ENCODE results near the gene GALR2. TPM values are rescaled to one million over a fixed set of nuclear protein-coding genes. Genes with fewer than 3 reads are reported as not detected.

GALR2 gene
- total RNA-seq, 1 donor from 2014 or later: not detected

GRCh38 chr17:76123191-76123499, 48.6 kb downstream of the GALR2 start:
- no peak for TF ChIP-seq CTCF (IDR thresholded peaks at IDR 0.05; ENCODE audit: unreplicated experiment)
- no peaks in the 10 kb centered on the region for H3K36me3 Mint-ChIP-seq (ENCODE audit: low read depth, unreplicated experiment)
- no peaks in the 10 kb centered on the region for H3K9me3 Mint-ChIP-seq (ENCODE audit: unreplicated experiment)
- H3K4me1 Mint-ChIP-seq (ENCODE audit: unreplicated experiment): peaks cover 22% of the 10 kb centered on the region
- DNase-seq (ENCODE audit: low spot score): no peak
- H3K27me3 Mint-ChIP-seq (ENCODE audit: unreplicated experiment): peaks cover 9% of the 10 kb centered on the region
- no peak overlapping the region for H3K4me3 Mint-ChIP-seq (ENCODE audit: unreplicated experiment)
- H3K27ac Mint-ChIP-seq (ENCODE audit: unreplicated experiment): no peak overlapping the region

GRCh38 chr17:76123749-76124581, 49.4 kb downstream of the GALR2 start:
- Mint-ChIP-seq H3K27me3 (ENCODE audit: unreplicated experiment) (peaks cover 9% of the 10 kb centered on the region), H3K4me3 (ENCODE audit: unreplicated experiment) (no peak overlapping the region), H3K4me1 (ENCODE audit: unreplicated experiment) (peaks cover 22% of the 10 kb centered on the region), H3K36me3 (ENCODE audit: low read depth, unreplicated experiment) (no peaks in the 10 kb centered on the region), H3K27ac (ENCODE audit: unreplicated experiment) (no peak overlapping the region), H3K9me3 (ENCODE audit: unreplicated experiment) (no peaks in the 10 kb centered on the region)
- TF ChIP-seq CTCF (IDR thresholded peaks at IDR 0.05; ENCODE audit: unreplicated experiment): no peak
- DNase-seq (ENCODE audit: low spot score): no peak

- no peak for DNase-seq (ENCODE audit: low spot score)
- Mint-ChIP-seq H3K9me3 (ENCODE audit: unreplicated experiment) (no peaks in the 10 kb centered on the region), H3K4me1 (ENCODE audit: unreplicated experiment) (peaks cover 22% of the 10 kb centered on the region), H3K36me3 (ENCODE audit: low read depth, unreplicated experiment) (no peaks in the 10 kb centered on the region), H3K4me3 (ENCODE audit: unreplicated experiment) (no peak overlapping the region), H3K27ac (ENCODE audit: unreplicated experiment) (no peak overlapping the region), H3K27me3 (ENCODE audit: unreplicated experiment) (peaks cover 9% of the 10 kb centered on the region)
- no peak for TF ChIP-seq CTCF (IDR thresholded peaks at IDR 0.05; ENCODE audit: unreplicated experiment)
Measured at GRCh38 chr17:76124582-76125390, 50.2 kb downstream of the GALR2 start.

GRCh38 chr17:76125391-76125675, 50.8 kb downstream of the GALR2 start:
- Mint-ChIP-seq H3K4me1 (ENCODE audit: unreplicated experiment) (peaks cover 22% of the 10 kb centered on the region), H3K27me3 (ENCODE audit: unreplicated experiment) (peaks cover 10% of the 10 kb centered on the region), H3K36me3 (ENCODE audit: low read depth, unreplicated experiment) (no peaks in the 10 kb centered on the region)

More at GRCh38 chr17:76125391-76125675, 50.8 kb downstream of the GALR2 start:
- no peak for TF ChIP-seq CTCF (IDR thresholded peaks at IDR 0.05; ENCODE audit: unreplicated experiment)
- Mint-ChIP-seq H3K27ac (ENCODE audit: unreplicated experiment) (no peak overlapping the region), H3K9me3 (ENCODE audit: unreplicated experiment) (no peaks in the 10 kb centered on the region), H3K4me3 (ENCODE audit: unreplicated experiment) (no peak overlapping the region)
- DNase-seq (ENCODE audit: low spot score): no peak

Measured in endothelial cell (in vitro differentiated cells).